HEK293 (cell line): ENCODE data around the gene DHX32.

Experiments
- CTCF ChIA-PET: fragments of 350-600 bp; formaldehyde crosslinking; extraction: SDS; loops from one replicate; lab custom pipeline; 2021; ENCODE audit warnings: antibody characterized with exemption; lab: Yijun Ruan, JAX
- POLR2A ChIA-PET: fragments of 300-600 bp; formaldehyde crosslinking; extraction: SDS; loops from one replicate; lab custom pipeline; 2020; ENCODE audit warnings: antibody characterized with exemption, inconsistent platforms; lab: Yijun Ruan, JAX
- H3K27ac ChIP-seq: fragments of 200-500 bp; sonication (Bioruptor generic); 2 replicates; pipeline ENCODE4 v1.5.1; 2014; ENCODE audit warnings: low read depth, low read length, control low read depth, inconsistent platforms; ENCODE audit errors: extremely low read depth
- H3K36me3 ChIP-seq, 2 experiments: fragments of 200-500 bp in 1 of 2; sonication (Bioruptor generic) in 1 of 2; 1 replicate in 1 of 2; 2 replicates in 1 of 2; pipeline ENCODE4 v1.5.1; 2014 to 2017; ENCODE audit warnings: inconsistent platforms in 2 of 2, low read length in 2 of 2; ENCODE audit not compliant: control insufficient read depth in 2 of 2, insufficient read depth in 1 of 2
- H3K4me1 ChIP-seq: fragments of 200-500 bp; sonication (Bioruptor generic); 2 replicates; pipeline ENCODE4 v1.5.1; 2014; ENCODE audit warnings: mild to moderate bottlenecking, low read length, inconsistent platforms; ENCODE audit not compliant: control insufficient read depth, insufficient read depth
- H3K4me3 ChIP-seq: 2 replicates; pipeline ENCODE4 v1.5.1; 2011; ENCODE audit warnings: low read depth, mild to moderate bottlenecking, control low read depth, low read length, moderate library complexity
- H3K9me3 ChIP-seq: fragments of 200-500 bp; sonication (Bioruptor generic); 2 replicates; pipeline ENCODE4 v1.5.1; 2014; ENCODE audit warnings: low read depth, low read length, inconsistent platforms; ENCODE audit not compliant: control insufficient read depth, insufficient read depth
- BCL11B ChIP-seq: fragments of 450-650 bp; formaldehyde crosslinking; IDR thresholded peaks from 2 replicates; pipeline ENCODE4 v1.5.1; 2016; ENCODE audit warnings: low read depth, missing biosample characterization, missing genetic modification characterization
- BCL6B ChIP-seq: fragments of 450-650 bp; formaldehyde crosslinking; IDR thresholded peaks from 2 replicates; pipeline ENCODE4 v1.5.1; 2017; ENCODE audit warnings: missing biosample characterization, missing genetic modification characterization
- GLI2 ChIP-seq: fragments of 450-650 bp; formaldehyde crosslinking; IDR thresholded peaks from 2 replicates; pipeline ENCODE4; 2017; ENCODE audit warnings: missing biosample characterization, missing genetic modification characterization, low read depth, borderline replicate concordance
- HOXD13 ChIP-seq: sonication (generic); formaldehyde crosslinking; IDR thresholded peaks from 2 replicates; pipeline ENCODE4 v1.8.0; 2022; ENCODE audit warnings: missing genetic modification reagents, borderline replicate concordance
- IKZF3 ChIP-seq: fragments of 450-650 bp; IDR thresholded peaks from 2 replicates; pipeline ENCODE4 v1.5.0; 2018; ENCODE audit warnings: missing biosample characterization, mild to moderate bottlenecking, missing genetic modification characterization, moderate library complexity
- KLF10 ChIP-seq: fragments of 450-650 bp; IDR thresholded peaks from 2 replicates; pipeline ENCODE4 v1.5.1; 2018; ENCODE audit warnings: missing biosample characterization, mild to moderate bottlenecking, missing genetic modification characterization
- PRDM2 ChIP-seq: fragments of 450-650 bp; formaldehyde crosslinking; IDR thresholded peaks from 2 replicates; pipeline ENCODE4 v1.5.1; 2016; ENCODE audit warnings: missing biosample characterization, missing genetic modification characterization, borderline replicate concordance
- WT1 ChIP-seq: fragments of 450-650 bp; formaldehyde crosslinking; IDR thresholded peaks from 2 replicates; pipeline ENCODE4 v1.5.1; 2016; ENCODE audit warnings: missing biosample characterization, missing genetic modification characterization
- ZBTB7A ChIP-seq: fragments of 450-650 bp; formaldehyde crosslinking; IDR thresholded peaks from 2 replicates; pipeline ENCODE4 v1.5.1; 2016; ENCODE audit warnings: low read depth, missing biosample characterization, missing genetic modification characterization
- ZEB2 ChIP-seq: fragments of 450-650 bp; formaldehyde crosslinking; IDR thresholded peaks from 2 replicates; pipeline ENCODE4 v1.5.1; 2016; ENCODE audit warnings: missing biosample characterization, missing genetic modification characterization
- ZFP69B ChIP-seq: fragments of 450-650 bp; formaldehyde crosslinking; IDR thresholded peaks from 2 replicates; pipeline ENCODE4 v1.5.1; 2016; ENCODE audit warnings: missing biosample characterization, missing genetic modification characterization
- ZIC2 ChIP-seq: fragments of 450-650 bp; formaldehyde crosslinking; IDR thresholded peaks from 2 replicates; pipeline ENCODE4 v1.5.1; 2016; ENCODE audit warnings: missing biosample characterization, missing genetic modification characterization
- ZNF112 ChIP-seq: fragments of 450-650 bp; formaldehyde crosslinking; IDR thresholded peaks from 2 replicates; pipeline ENCODE4 v1.5.0; 2017; ENCODE audit warnings: missing biosample characterization, missing genetic modification characterization
- ZNF114 ChIP-seq: fragments of 450-650 bp; formaldehyde crosslinking; IDR thresholded peaks from 2 replicates; pipeline ENCODE4 v1.5.0; 2017; ENCODE audit warnings: missing biosample characterization, missing genetic modification characterization
- ZNF184 ChIP-seq: fragments of 450-650 bp; IDR thresholded peaks from 2 replicates; pipeline ENCODE4 v1.5.1; 2018; ENCODE audit warnings: missing biosample characterization, mild to moderate bottlenecking, missing genetic modification characterization
- ZNF26 ChIP-seq: fragments of 450-650 bp; formaldehyde crosslinking; IDR thresholded peaks from 2 replicates; pipeline ENCODE4 v1.5.1; 2016; ENCODE audit warnings: missing biosample characterization, missing genetic modification characterization
- ZNF394 ChIP-seq: fragments of 450-650 bp; formaldehyde crosslinking; IDR thresholded peaks from 2 replicates; pipeline ENCODE4 v1.5.1; 2016; ENCODE audit warnings: missing biosample characterization, missing genetic modification characterization, mild to moderate bottlenecking, moderate library complexity, borderline replicate concordance
- ZNF571 ChIP-seq: fragments of 450-650 bp; formaldehyde crosslinking; IDR thresholded peaks from 2 replicates; pipeline ENCODE4 v1.5.0; 2017; ENCODE audit warnings: missing biosample characterization, missing genetic modification characterization
- ZNF610 ChIP-seq: fragments of 450-650 bp; formaldehyde crosslinking; IDR thresholded peaks from 2 replicates; pipeline ENCODE4 v1.5.1; 2016; ENCODE audit warnings: missing biosample characterization, missing genetic modification characterization, borderline replicate concordance
- ZNF629 ChIP-seq: fragments of 450-650 bp; formaldehyde crosslinking; IDR thresholded peaks from 2 replicates; pipeline ENCODE4 v1.5.1; 2017; ENCODE audit warnings: missing biosample characterization, missing genetic modification characterization
- ZNF777 ChIP-seq: fragments of 450-650 bp; formaldehyde crosslinking; IDR thresholded peaks from 2 replicates; pipeline ENCODE4 v1.5.1; 2017; ENCODE audit warnings: missing biosample characterization, missing genetic modification characterization, borderline replicate concordance
- ZSCAN16 ChIP-seq: fragments of 450-650 bp; formaldehyde crosslinking; IDR thresholded peaks from 2 replicates; pipeline ENCODE4 v1.5.1; 2016; ENCODE audit warnings: missing biosample characterization, missing genetic modification characterization
- ZSCAN18 ChIP-seq: fragments of 450-650 bp; formaldehyde crosslinking; IDR thresholded peaks from 2 replicates; pipeline ENCODE4 v1.5.1; 2016; ENCODE audit warnings: missing biosample characterization, missing genetic modification characterization

DHX32 gene

GRCh38 chr10:125817337-125817946, 63.6 kb downstream of the DHX32 start (continued):
- TF ChIP-seq ZNF26 (tag by site-specific recombination) (no peak), ZNF184 (tag by site-specific recombination) (no peak), GLI2 (tag by site-specific recombination) (no peak), BCL6B (tag by site-specific recombination) (no peak), ZNF629 (tag by site-specific recombination) (no peak)

- Histone ChIP-seq H3K9me3 (no peaks in the 10 kb centered on the region), H3K27ac (no peak overlapping the region), H3K36me3 (peaks cover 13 to 42% of the 10 kb centered on the region in 2 experiments), H3K4me3 (no peak overlapping the region), H3K4me1 (no peaks in the 10 kb centered on the region)
- ChIA-PET POLR2A (interaction anchor here (0.6 to 1.2 kb wide), 2 partner anchors 8 to 66 kb away, joined by 3 to 4 read pairs; no protein-coding TSS in a partner anchor), CTCF (no interaction called here)
- no peak for TF ChIP-seq ZNF610 (tag by site-specific recombination)
- TF ChIP-seq ZIC2, result no peak
- no peak for TF ChIP-seq HOXD13 (CRISPR knock-in tag)
- no peak for TF ChIP-seq ZNF571 (tag by site-specific recombination)
- TF ChIP-seq ZSCAN16 (tag by site-specific recombination), result no peak
- no peak for TF ChIP-seq ZBTB7A (tag by site-specific recombination)
- TF ChIP-seq BCL11B (tag by site-specific recombination), result no peak
- no peak for TF ChIP-seq ZNF112
- TF ChIP-seq ZSCAN18, result no peak
- no peak for TF ChIP-seq ZFP69B (tag by site-specific recombination)
- TF ChIP-seq ZNF394 (tag by site-specific recombination), result no peak
- no peak for TF ChIP-seq WT1 (tag by site-specific recombination)
- TF ChIP-seq KLF10, result no peak
- no peak for TF ChIP-seq IKZF3 (tag by site-specific recombination)
- no peak for TF ChIP-seq ZNF777
- no peak for TF ChIP-seq ZEB2 (tag by site-specific recombination)
Measured at GRCh38 chr10:125816548-125816947, 64.5 kb downstream of the DHX32 start.

- H3K4me1 ChIP-seq, result no peaks in the 10 kb centered on the region
- peaks cover 16 to 48% of the 10 kb centered on the region in 2 experiments for H3K36me3 ChIP-seq
- POLR2A ChIA-PET, result no interaction called here
- no peak overlapping the region for H3K27ac ChIP-seq
- no peaks in the 10 kb centered on the region for H3K9me3 ChIP-seq
- CTCF ChIA-PET, result no interaction called here
- H3K4me3 ChIP-seq, result no peak overlapping the region
- TF ChIP-seq ZNF114 (tag by site-specific recombination) (no peak), PRDM2 (tag by site-specific recombination) (no peak)
Measured at GRCh38 chr10:125815764-125816163, 65.3 kb downstream of the DHX32 start.
